SU-DHL-6 (cell line): ENCODE data around the gene LTB4R.

Experiments used
- H2AFZ ChIP-seq: fragments of 200-600 bp; sonication (generic); 2 replicates; pipeline ENCODE4 v1.6.1; 2014; ENCODE audit warnings: low read depth, mild to moderate bottlenecking, moderate library complexity, mixed read lengths, antibody characterized with exemption, low read length; ENCODE audit not compliant: severe bottlenecking
- H3F3A ChIP-seq: fragments of 200-600 bp; shearing (Covaris generic); 2 replicates; pipeline ENCODE4 v1.6.0; 2016; ENCODE audit warnings: antibody characterized with exemption, mild to moderate bottlenecking; ENCODE audit not compliant: insufficient read depth
- H3K27ac ChIP-seq: fragments of 200-600 bp; sonication (generic); 2 replicates; pipeline ENCODE4 v1.5.1; 2016; ENCODE audit warnings: low read depth, mild to moderate bottlenecking, low read length, moderate library complexity, mixed read lengths
- H3K27me3 ChIP-seq: fragments of 200-600 bp; sonication (generic), shearing (Covaris generic); 2 replicates; pipeline ENCODE4 v1.6.0; 2014; ENCODE audit warnings: mild to moderate bottlenecking, low read length
- H3K36me3 ChIP-seq: fragments of 200-600 bp; sonication (generic); 2 replicates; pipeline ENCODE4 v1.6.1; 2014; ENCODE audit warnings: mild to moderate bottlenecking, low read length, mixed read lengths
- H3K4me2 ChIP-seq: fragments of 300-600, 200-600 bp; shearing (Covaris generic), sonication (generic); 2 replicates; pipeline ENCODE4 v1.6.0; 2014; ENCODE audit warnings: low read length, low read depth, mild to moderate bottlenecking; ENCODE audit not compliant: poor library complexity, severe bottlenecking
- H3K4me3 ChIP-seq: fragments of 200-600 bp; sonication (generic); 2 replicates; pipeline ENCODE4 v1.5.1; 2014; ENCODE audit warnings: antibody characterized with exemption, low read length, mild to moderate bottlenecking, mixed read lengths; ENCODE audit not compliant: insufficient read depth, poor library complexity, severe bottlenecking
- H3K79me2 ChIP-seq: fragments of 200-600 bp; sonication (generic); 2 replicates; pipeline ENCODE4 v1.6.1; 2014; ENCODE audit warnings: mild to moderate bottlenecking, low read length, moderate library complexity; ENCODE audit not compliant: insufficient read depth
- H3K9ac ChIP-seq: fragments of 200-600 bp; sonication (generic); 2 replicates; pipeline ENCODE4 v1.7.0; 2014; ENCODE audit warnings: mild to moderate bottlenecking, low read length
- H3K9me2 ChIP-seq: fragments of 200-600 bp; sonication (generic); replicated peaks from 2 replicates; pipeline ENCODE4 v1.6.1; 2014; ENCODE audit warnings: low read length; ENCODE audit not compliant: insufficient read depth
- H3K9me3 ChIP-seq: fragments of 200-600 bp; sonication (generic); 2 replicates; pipeline ENCODE4 v1.6.1; 2014; ENCODE audit warnings: low read length, mixed read lengths; ENCODE audit not compliant: insufficient read depth
- H4K20me1 ChIP-seq: fragments of 200-600 bp; sonication (generic); 2 replicates; pipeline ENCODE4 v1.6.1; 2014; ENCODE audit warnings: low read depth, mild to moderate bottlenecking, antibody characterized with exemption, low read length, moderate library complexity, mixed read lengths
- CTCF ChIP-seq: fragments of 200-600 bp; sonication (generic); IDR thresholded peaks from one replicate; pipeline ENCODE4 v1.5.1; 2017; ENCODE audit warnings: antibody characterized with exemption, mild to moderate bottlenecking, low read length, moderate library complexity; ENCODE audit not compliant: insufficient read depth, poor library complexity, severe bottlenecking
- EZH2phosphoT487 ChIP-seq: fragments of 200-600 bp; sonication (generic), shearing (Covaris generic); conservative IDR thresholded peaks from 2 replicates; pipeline ENCODE4 v1.6.1; 2018; ENCODE audit warnings: mild to moderate bottlenecking, antibody characterized with exemption, low read length, moderate library complexity, mixed read lengths

The LTB4R gene

GRCh38 chr14:24338843-24339242 lies 27.5 kb downstream of the LTB4R start:
- no peak overlapping the region for H3K4me3 ChIP-seq
- no peaks in the 10 kb centered on the region for H3K27me3 ChIP-seq
- no peak for TF ChIP-seq CTCF
- TF ChIP-seq EZH2phosphoT487: no peak

GRCh38 chr14:24339284-24340151 lies 28.2 kb downstream of the LTB4R start, which contains the start of gene RIPK3:
Gene RIPK3, minus strand, starts transcription at chr14:24339991. Its CDS starts 165 bp downstream, at chr14:24339826.
- H2AFZ ChIP-seq: peak within 1 kb of the TSS; percentile 98
- H3K36me3 ChIP-seq: no peaks in the 10 kb centered on the region
- TF ChIP-seq CTCF: no peak
- no peak within 1 kb of the TSS for H3K27ac ChIP-seq
- peak within 1 kb of the TSS; percentile 73 for H3K4me2 ChIP-seq
- H3K9me2 ChIP-seq: no peaks in the 10 kb centered on the region
- H3K9me3 ChIP-seq: no peaks in the 10 kb centered on the region
- H4K20me1 ChIP-seq: no peaks in the 10 kb centered on the region
- H3K27me3 ChIP-seq: no peaks in the 10 kb centered on the region
- no peaks in the 10 kb centered on the region for H3F3A ChIP-seq
- no peaks in the 10 kb centered on the region for H3K79me2 ChIP-seq
- peak within 1 kb of the TSS; percentile 55 for H3K9ac ChIP-seq
- peak within 1 kb of the TSS; percentile 58 for H3K4me3 ChIP-seq

More at GRCh38 chr14:24338843-24339242, 27.5 kb downstream of the LTB4R start:
- Histone ChIP-seq H3K4me2 (no peak overlapping the region), H3K27ac (no peak overlapping the region), H3K9ac (no peak overlapping the region), H3K9me3 (no peaks in the 10 kb centered on the region), H4K20me1 (no peaks in the 10 kb centered on the region), H3K9me2 (no peaks in the 10 kb centered on the region), H3K36me3 (no peaks in the 10 kb centered on the region), H3F3A (no peaks in the 10 kb centered on the region), H3K79me2 (no peaks in the 10 kb centered on the region), H2AFZ (no peak overlapping the region)

DNA sequence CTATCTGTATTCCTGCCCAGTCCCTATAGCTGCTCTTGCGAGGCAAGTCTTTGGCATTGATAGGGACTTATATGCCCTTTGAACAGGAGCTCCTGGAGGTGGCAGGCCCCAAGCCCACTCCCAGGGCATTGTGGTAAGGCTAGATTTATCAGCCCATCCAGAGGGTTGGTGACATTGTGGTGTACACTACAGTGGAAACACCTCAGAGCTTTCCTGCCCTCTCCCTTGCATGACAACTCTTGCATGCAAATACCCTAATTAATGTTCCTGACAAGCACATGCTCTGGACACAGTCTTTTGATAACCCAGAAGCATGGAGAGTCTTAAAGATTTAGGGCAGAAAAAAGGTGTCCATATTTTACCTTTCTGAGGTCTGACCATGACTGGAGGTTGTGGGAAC lies 29.3 kb downstream of the LTB4R start:
- no peak overlapping the region for H3K27ac ChIP-seq
- no peaks in the 10 kb centered on the region for H3F3A ChIP-seq
- no peak for TF ChIP-seq EZH2phosphoT487
- no peak for TF ChIP-seq CTCF
- H3K9me3 ChIP-seq: no peaks in the 10 kb centered on the region
- H4K20me1 ChIP-seq: no peaks in the 10 kb centered on the region
- H2AFZ ChIP-seq: no peak overlapping the region
- no peak overlapping the region for H3K4me2 ChIP-seq
- H3K27me3 ChIP-seq: no peaks in the 10 kb centered on the region
- no peak overlapping the region for H3K4me3 ChIP-seq
- no peaks in the 10 kb centered on the region for H3K36me3 ChIP-seq
- no peaks in the 10 kb centered on the region for H3K79me2 ChIP-seq
- H3K9ac ChIP-seq: no peak overlapping the region
- H3K9me2 ChIP-seq: no peaks in the 10 kb centered on the region
